Nephron progenitor cell (in vitro differentiated cells): ENCODE measurements around the gene ARID5A.

Experiments
- DNase-seq: peaks from one replicate; pipeline ENCODE4 v3.0.0; 2021
- H3K27ac Mint-ChIP-seq: 2 replicates; pipeline ENCODE4 v1.8.0; 2021; ENCODE audit warnings: mild to moderate bottlenecking, moderate library complexity, mixed read lengths
- H3K27me3 Mint-ChIP-seq: 2 replicates; pipeline ENCODE4 v1.8.0; 2021; ENCODE audit warnings: mild to moderate bottlenecking, low read depth, mixed read lengths; ENCODE audit not compliant: poor library complexity
- H3K36me3 Mint-ChIP-seq: 2 replicates; pipeline ENCODE4 v1.8.0; 2021; ENCODE audit warnings: low read depth, mixed read lengths
- H3K4me1 Mint-ChIP-seq: 2 replicates; pipeline ENCODE4 v1.8.0; 2021; ENCODE audit warnings: mixed read lengths
- H3K4me3 Mint-ChIP-seq: 2 replicates; pipeline ENCODE4 v1.8.0; 2021; ENCODE audit warnings: mild to moderate bottlenecking, moderate library complexity, mixed read lengths
- H3K9me3 Mint-ChIP-seq: 2 replicates; pipeline ENCODE4 v1.8.0; 2021; ENCODE audit warnings: mild to moderate bottlenecking, moderate library complexity, mixed read lengths
- TF ChIP-seq, protein P1 (sequence below): fragments of 200-600 bp; sonication (generic); IDR thresholded peaks from 2 replicates; pipeline ENCODE4 v1.5.0; 2021; ENCODE audit warnings: antibody characterized with exemption

ARID5A gene

DNA sequence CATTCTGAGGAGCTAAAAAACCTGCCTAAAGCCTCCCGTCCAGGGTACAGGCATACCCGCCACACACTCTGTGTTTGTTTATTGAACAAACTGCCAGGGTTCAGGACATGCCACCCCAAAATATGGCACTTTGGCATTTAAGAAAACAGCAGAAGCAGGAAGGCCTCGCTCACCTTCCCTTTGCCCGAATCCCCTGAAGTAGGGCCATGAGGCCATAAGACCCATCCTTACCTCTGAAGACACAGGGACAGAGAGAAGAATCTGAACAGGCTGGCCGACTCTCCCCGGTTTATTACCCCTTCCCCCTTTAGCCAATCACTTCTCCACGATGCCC lies 29.7 kb upstream of the ARID5A start:
- H3K27me3 Mint-ChIP-seq: peaks cover 18% of the 10 kb centered on the region
- no peaks in the 10 kb centered on the region for H3K9me3 Mint-ChIP-seq
- peaks cover 37% of the 10 kb centered on the region for H3K4me1 Mint-ChIP-seq
- TF ChIP-seq, protein P1, sequence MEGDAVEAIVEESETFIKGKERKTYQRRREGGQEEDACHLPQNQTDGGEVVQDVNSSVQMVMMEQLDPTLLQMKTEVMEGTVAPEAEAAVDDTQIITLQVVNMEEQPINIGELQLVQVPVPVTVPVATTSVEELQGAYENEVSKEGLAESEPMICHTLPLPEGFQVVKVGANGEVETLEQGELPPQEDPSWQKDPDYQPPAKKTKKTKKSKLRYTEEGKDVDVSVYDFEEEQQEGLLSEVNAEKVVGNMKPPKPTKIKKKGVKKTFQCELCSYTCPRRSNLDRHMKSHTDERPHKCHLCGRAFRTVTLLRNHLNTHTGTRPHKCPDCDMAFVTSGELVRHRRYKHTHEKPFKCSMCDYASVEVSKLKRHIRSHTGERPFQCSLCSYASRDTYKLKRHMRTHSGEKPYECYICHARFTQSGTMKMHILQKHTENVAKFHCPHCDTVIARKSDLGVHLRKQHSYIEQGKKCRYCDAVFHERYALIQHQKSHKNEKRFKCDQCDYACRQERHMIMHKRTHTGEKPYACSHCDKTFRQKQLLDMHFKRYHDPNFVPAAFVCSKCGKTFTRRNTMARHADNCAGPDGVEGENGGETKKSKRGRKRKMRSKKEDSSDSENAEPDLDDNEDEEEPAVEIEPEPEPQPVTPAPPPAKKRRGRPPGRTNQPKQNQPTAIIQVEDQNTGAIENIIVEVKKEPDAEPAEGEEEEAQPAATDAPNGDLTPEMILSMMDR: no peak
- DNase-seq: no peak
- H3K4me3 Mint-ChIP-seq: no peak overlapping the region
- no peaks in the 10 kb centered on the region for H3K36me3 Mint-ChIP-seq
- H3K27ac Mint-ChIP-seq: no peak overlapping the region

DNA sequence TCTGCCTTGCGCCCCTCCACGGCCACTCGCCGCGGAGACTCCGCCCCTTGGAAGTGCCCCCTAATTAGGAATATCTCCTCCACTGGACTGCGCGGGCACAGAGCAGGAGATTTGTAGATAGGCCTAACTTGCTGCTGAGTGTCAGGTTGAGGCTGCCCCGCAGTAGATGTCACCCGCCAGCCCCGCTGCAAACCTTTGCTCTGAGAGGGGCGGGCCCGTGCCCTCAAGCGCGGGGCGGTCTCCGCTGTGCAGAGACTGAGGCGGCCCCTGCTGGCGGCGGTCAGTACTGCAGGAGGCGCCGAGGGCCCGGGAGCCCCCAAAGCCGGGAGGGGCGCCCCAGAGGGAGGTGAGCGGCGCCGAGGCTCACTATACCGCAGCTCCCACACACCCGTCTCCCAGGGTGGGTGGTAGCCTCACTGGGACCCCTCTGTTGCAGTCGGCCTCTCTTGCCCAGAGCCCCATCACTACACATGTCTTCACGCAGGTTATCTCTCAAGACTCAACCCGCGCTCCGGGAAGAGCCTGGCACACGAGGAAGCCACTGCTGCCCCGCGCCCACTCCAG lies 28.5 kb upstream of the ARID5A start:
- TF ChIP-seq, protein P1: peak; percentile 99
- H3K4me1 Mint-ChIP-seq: peaks cover 33% of the 10 kb centered on the region
- DNase-seq: peak; percentile 95
- peaks cover 22% of the 10 kb centered on the region for H3K27me3 Mint-ChIP-seq
- peak overlapping the region; percentile 38 for H3K4me3 Mint-ChIP-seq
- no peaks in the 10 kb centered on the region for H3K9me3 Mint-ChIP-seq
- H3K27ac Mint-ChIP-seq: no peak overlapping the region
- no peaks in the 10 kb centered on the region for H3K36me3 Mint-ChIP-seq

DNA sequence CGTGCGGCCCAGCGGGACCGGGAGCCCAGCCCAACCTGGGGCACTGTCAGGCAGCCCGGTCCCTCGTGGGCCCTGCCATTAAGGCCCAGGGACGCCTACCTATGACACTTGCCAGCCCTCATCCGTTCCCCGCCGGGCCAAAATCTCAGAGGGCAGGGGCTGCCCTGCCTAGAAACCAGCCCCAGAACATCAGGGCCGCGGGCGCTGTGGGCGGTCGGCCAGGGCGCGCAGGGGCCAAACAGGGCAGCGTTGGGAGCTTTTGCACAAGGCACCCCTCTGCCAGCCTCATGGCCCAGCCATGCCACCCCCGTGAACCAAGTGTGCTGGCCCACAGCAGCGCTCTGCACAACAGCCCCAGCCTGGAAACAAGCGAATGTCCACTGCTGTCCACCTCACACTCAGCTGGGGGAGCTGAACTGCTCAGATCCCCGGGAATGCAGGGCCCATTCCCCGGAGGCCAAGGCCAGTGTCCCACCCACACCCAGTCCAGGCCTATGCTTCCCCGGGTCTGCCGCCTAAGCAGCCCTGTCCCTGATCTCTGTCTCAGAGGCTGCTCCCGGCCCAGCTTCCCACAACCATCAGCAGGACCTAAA lies 27.9 kb upstream of the ARID5A start:
- no peak overlapping the region for H3K27ac Mint-ChIP-seq
- H3K4me1 Mint-ChIP-seq: peaks cover 33% of the 10 kb centered on the region
- H3K4me3 Mint-ChIP-seq: no peak overlapping the region
- no peaks in the 10 kb centered on the region for H3K36me3 Mint-ChIP-seq
- TF ChIP-seq, protein P1: no peak
- no peak for DNase-seq
- H3K9me3 Mint-ChIP-seq: no peaks in the 10 kb centered on the region
- peaks cover 25% of the 10 kb centered on the region for H3K27me3 Mint-ChIP-seq

DNA sequence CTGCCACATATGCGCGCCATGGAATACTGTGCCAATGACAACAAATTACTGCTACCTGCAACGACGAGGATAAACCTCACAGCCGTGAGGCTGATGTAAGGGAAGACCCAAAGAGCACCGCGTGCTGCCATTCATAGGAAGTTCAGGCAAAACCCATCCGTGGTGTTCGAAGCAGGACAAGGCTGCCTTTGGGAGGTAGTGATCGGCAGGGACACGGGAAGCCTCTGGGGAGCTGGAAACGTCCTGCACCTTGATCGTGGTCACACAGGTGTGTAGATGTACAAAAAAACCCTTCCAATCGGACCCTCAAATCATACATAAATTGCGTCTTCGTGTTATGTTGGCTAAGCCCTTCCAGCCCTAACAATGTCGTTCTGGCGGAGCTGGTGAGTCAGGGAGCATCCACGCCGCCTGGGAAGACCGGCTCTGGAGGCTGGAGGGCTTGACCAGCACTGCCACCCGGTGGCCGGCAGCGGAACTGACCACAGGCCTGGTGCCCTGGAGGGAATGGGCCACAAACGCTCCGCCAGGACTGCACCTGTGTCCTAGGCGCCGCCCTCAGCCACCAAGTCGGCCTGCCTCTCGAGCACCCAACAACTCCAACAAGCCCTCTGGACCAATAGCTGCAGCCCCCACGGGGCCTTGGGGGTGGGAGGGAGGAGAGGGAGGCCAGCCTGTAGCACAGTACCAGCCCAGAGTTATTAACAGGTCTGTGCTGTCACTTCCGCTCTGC lies 27.3 kb upstream of the ARID5A start:
- H3K9me3 Mint-ChIP-seq: no peaks in the 10 kb centered on the region
- TF ChIP-seq, protein P1: peak; percentile 99
- H3K36me3 Mint-ChIP-seq: no peaks in the 10 kb centered on the region
- H3K4me1 Mint-ChIP-seq: peaks cover 33% of the 10 kb centered on the region
- no peak overlapping the region for H3K27ac Mint-ChIP-seq
- peak overlapping the region; percentile 35 for H3K4me3 Mint-ChIP-seq
- peak; percentile 95 for DNase-seq
- peaks cover 26% of the 10 kb centered on the region for H3K27me3 Mint-ChIP-seq

DNA sequence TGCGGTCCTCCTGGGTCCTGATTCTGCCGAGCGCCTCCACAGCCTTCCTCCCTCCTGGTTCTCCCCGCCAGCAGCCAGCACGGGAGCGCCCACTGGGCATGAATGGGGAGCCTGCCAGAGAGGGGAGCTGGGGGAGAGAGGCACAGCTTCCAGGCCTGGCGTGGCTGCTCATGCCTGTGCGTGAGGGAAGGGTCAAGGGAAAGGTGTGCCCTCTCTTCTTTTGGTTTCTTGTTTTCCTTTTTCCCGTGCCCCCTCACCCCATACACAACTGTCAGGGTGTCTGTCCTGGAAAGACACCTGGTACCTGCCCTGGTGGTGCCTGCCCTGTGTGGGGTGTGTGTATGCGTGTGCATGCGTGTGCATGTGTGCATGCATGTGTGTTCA lies 26.7 kb upstream of the ARID5A start:
- Mint-ChIP-seq H3K9me3 (no peaks in the 10 kb centered on the region), H3K36me3 (no peaks in the 10 kb centered on the region), H3K4me1 (peaks cover 32% of the 10 kb centered on the region), H3K27me3 (peaks cover 30% of the 10 kb centered on the region), H3K4me3 (no peak overlapping the region), H3K27ac (no peak overlapping the region)
- TF ChIP-seq, protein P1: no peak
- DNase-seq: no peak
